GM18909 (cell line): ENCODE results near the gene GMIP.
"Not testable (repeated sequence)": the region's sequence is repeated elsewhere in the genome, so short reads cannot be mapped to it uniquely, and the experiment has no call there.

Experiments used
- ATAC-seq: cut with Tn5 transposase; IDR thresholded peaks from one replicate; pipeline ENCODE4 v1.9.1; 2021; ENCODE audit warnings: mild to moderate bottlenecking; ENCODE audit not compliant: unreplicated experiment, poor library complexity

Gene GMIP

GRCh38 chr19:19643158-19644053, at the start of gene GMIP:
Gene GMIP, minus strand, starts transcription at chr19:19643657. Its CDS starts 128 bp downstream, at chr19:19643529.
- ATAC-seq: peak; percentile 74

- no peak for ATAC-seq
Observed at GRCh38 chr19:19691683-19692082, 48.2 kb upstream of the GMIP start.

- not testable (repeated sequence) for ATAC-seq
Observed at GRCh38 chr19:19689023-19689422, 45.6 kb upstream of the GMIP start.

GRCh38 chr19:19687090-19687489, 43.6 kb upstream of the GMIP start:
- ATAC-seq: no peak

- ATAC-seq: no peak
Observed at GRCh38 chr19:19686580-19686979, 43.1 kb upstream of the GMIP start.

- ATAC-seq: not testable (repeated sequence)
Observed at GRCh38 chr19:19686119-19686518, 42.7 kb upstream of the GMIP start.

- no peak for ATAC-seq
Observed at GRCh38 chr19:19679176-19680073, 36.0 kb upstream of the GMIP start.

- no peak for ATAC-seq
Observed at GRCh38 chr19:19677579-19677978, 34.1 kb upstream of the GMIP start.

- ATAC-seq: no peak
Observed at GRCh38 chr19:19674315-19674714, 30.9 kb upstream of the GMIP start.

- no peak for ATAC-seq
Observed at GRCh38 chr19:19672816-19673215, 29.4 kb upstream of the GMIP start.

GRCh38 chr19:19670070-19670551, 26.7 kb upstream of the GMIP start:
- ATAC-seq: no peak

- ATAC-seq: peak; percentile 74
Observed at GRCh38 chr19:19668230-19669012, 25.0 kb upstream of the GMIP start, which contains the start of gene ZNF101. Gene ZNF101, plus strand, starts transcription at chr19:19668839. Its CDS starts 125 bp downstream, at chr19:19668964.

GRCh38 chr19:19665420-19665948, 22.0 kb upstream of the GMIP start:
- not testable (repeated sequence) for ATAC-seq

- ATAC-seq: peak; percentile 73
Observed at GRCh38 chr19:19663256-19664120, 20.0 kb upstream of the GMIP start, which contains the start of gene ATP13A1. Gene ATP13A1, minus strand, starts transcription at chr19:19663676. Its CDS starts 10 bp downstream, at chr19:19663666.

- no peak for ATAC-seq
Observed at GRCh38 chr19:19662871-19663255, 19.4 kb upstream of the GMIP start.

- no peak for ATAC-seq
Observed at GRCh38 chr19:19662344-19662743, 18.9 kb upstream of the GMIP start.

GRCh38 chr19:19661675-19662251, 18.3 kb upstream of the GMIP start:
- peak; percentile 41 for ATAC-seq

GRCh38 chr19:19661141-19661674, 17.8 kb upstream of the GMIP start:
- ATAC-seq: no peak
